GM23248 (cell line): ENCODE results near the gene GDAP2.

Experiments used
- EZH2 ChIP-seq: fragments of 200-600 bp; sonication (generic); IDR thresholded peaks from 2 replicates; pipeline ENCODE4 v1.6.1; 2018; ENCODE audit warnings: antibody characterized with exemption, mild to moderate bottlenecking; ENCODE audit not compliant: insufficient read depth, poor library complexity, severe bottlenecking
- EZH2phosphoT487 ChIP-seq: fragments of 200-600 bp; sonication (generic); IDR thresholded peaks from 2 replicates; pipeline ENCODE4 v1.6.1; 2018; ENCODE audit warnings: antibody characterized with exemption, moderate library complexity, mild to moderate bottlenecking, low read depth; ENCODE audit not compliant: insufficient read depth

DNA sequence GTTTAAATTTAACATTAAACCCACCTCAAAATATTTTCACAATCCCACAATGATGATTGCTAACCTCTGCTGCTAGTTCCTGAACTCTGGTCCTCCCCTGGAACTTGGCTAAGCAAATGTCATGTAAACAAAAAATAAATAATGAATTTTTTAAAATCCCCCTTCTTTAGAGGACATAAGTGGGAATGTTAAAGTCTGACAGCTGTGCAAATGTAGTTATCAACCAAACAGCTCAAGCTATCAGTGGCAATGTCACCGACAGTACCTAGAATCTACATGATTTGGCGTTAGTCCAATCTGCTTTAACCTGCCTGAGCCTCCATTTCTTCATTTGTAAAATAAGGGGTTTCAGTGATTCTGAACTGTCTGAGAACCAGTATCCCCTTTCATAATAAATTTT is 67.7 kb downstream of the GDAP2 start:
- TF ChIP-seq EZH2phosphoT487 = no peak
- TF ChIP-seq EZH2 = no peak
